Endothelial cell of umbilical vein (primary cell): ENCODE measurements around the gene NUP214. TPM values are rescaled to one million over a fixed set of nuclear protein-coding genes. Genes with fewer than 3 reads are reported as not detected.
A peak's percentile ranks its signal among the peaks of the same experiment; 100 is the strongest.

Experiments used
- BruUV-seq: library from RNA; stranded (reverse); fragments of 400-500 nt; replicated peaks from 2 replicates; lab custom pipeline; 2021; lab: Mats Ljungman, UMichigan
- CTCF ChIA-PET: fragments of 300-600, 350-600 bp; sonication (Branson Sonifier 250); formaldehyde crosslinking; loops from one replicate; lab custom pipeline; 2021; ENCODE audit warnings: antibody characterized with exemption, inconsistent platforms; lab: Charles Lee
- POLR2A ChIA-PET: fragments of 300-600, 350-600 bp; sonication (Branson Sonifier 250); formaldehyde crosslinking; loops from one replicate; lab custom pipeline; 2021; ENCODE audit warnings: antibody characterized with exemption, inconsistent platforms; lab: Charles Lee
- DNase-seq: peaks from one replicate; pipeline ENCODE4 v3.0.0-alpha.2; 2011; ENCODE audit warnings: low read depth, low spot score
- FAIRE-seq: peaks from 2 replicates; lab custom pipeline; 2011; peaks lifted over from hg19 to GRCh38; lab: Jason Lieb, UNC
- H2AFZ ChIP-seq: 2 replicates; pipeline ENCODE4 v1.6.0; 2012; ENCODE audit warnings: low read depth, low read length, control low read depth, inconsistent platforms
- H3K27ac ChIP-seq: 2 replicates; pipeline ENCODE4 v1.5.1; 2011; ENCODE audit warnings: low read depth, mild to moderate bottlenecking, control low read depth, low read length, moderate library complexity; ENCODE audit not compliant: insufficient read depth
- H3K27me3 ChIP-seq, 2 experiments: 2 replicates each; pipeline versions ENCODE4 v1.6.0 to v1.6.1; 2011; ENCODE audit warnings: low read length in 2 of 2, mixed read lengths in 1 of 2; ENCODE audit not compliant: control insufficient read depth in 2 of 2, insufficient read depth in 2 of 2
- H3K36me3 ChIP-seq, 2 experiments: 2 replicates in 1 of 2; 3 replicates in 1 of 2; pipeline ENCODE4 v1.5.1; 2011; ENCODE audit warnings: low read length in 2 of 2, mild to moderate bottlenecking in 1 of 2, moderate library complexity in 1 of 2; ENCODE audit not compliant: control insufficient read depth in 2 of 2, insufficient read depth in 2 of 2; ENCODE audit errors: extremely low read depth in 1 of 2
- H3K4me1 ChIP-seq: 3 replicates; pipeline ENCODE4 v1.5.1; 2011; ENCODE audit warnings: mild to moderate bottlenecking, low read length; ENCODE audit not compliant: control insufficient read depth, insufficient read depth; ENCODE audit errors: extremely low read depth
- H3K4me2 ChIP-seq: 2 replicates; pipeline ENCODE4 v1.6.1; 2011; ENCODE audit warnings: low read length, control low read depth, mixed read lengths; ENCODE audit not compliant: insufficient read depth
- H3K4me3 ChIP-seq, 3 experiments: fragments of 200-600 bp in 1 of 3; sonication (generic), shearing (Covaris generic) in 1 of 3; replicated peaks in 1 of 3; 2 replicates each; pipeline ENCODE4 v1.5.1; 2011 to 2016; ENCODE audit warnings: control low read depth in 3 of 3, low read length in 3 of 3, mild to moderate bottlenecking in 2 of 3, inconsistent platforms in 1 of 3, low read depth in 1 of 3, moderate library complexity in 1 of 3; ENCODE audit not compliant: insufficient read depth in 1 of 3
- H3K79me2 ChIP-seq: 2 replicates; pipeline ENCODE4 v1.6.0; 2012; ENCODE audit warnings: low read length, inconsistent platforms; ENCODE audit not compliant: control insufficient read depth, insufficient read depth
- H3K9ac ChIP-seq: replicated peaks from 2 replicates; pipeline ENCODE3; 2011; ENCODE audit warnings: low read length, control low read depth; ENCODE audit not compliant: insufficient read depth; ENCODE audit errors: extremely low read depth
- H3K9me1 ChIP-seq: replicated peaks from 3 replicates; pipeline ENCODE4 v1.6.0; 2011; ENCODE audit warnings: mild to moderate bottlenecking, low read length; ENCODE audit not compliant: control insufficient read depth, insufficient read depth; ENCODE audit errors: extremely low read depth
- H3K9me3 ChIP-seq: replicated peaks from 2 replicates; pipeline ENCODE4 v1.5.1; 2012; ENCODE audit warnings: low read length, inconsistent platforms; ENCODE audit not compliant: control insufficient read depth, insufficient read depth
- H4K20me1 ChIP-seq: replicated peaks from 2 replicates; pipeline ENCODE3; 2011; ENCODE audit warnings: mild to moderate bottlenecking, low read length; ENCODE audit not compliant: control insufficient read depth, insufficient read depth; ENCODE audit errors: extremely low read depth
- CTCF ChIP-seq, 2 donors: IDR thresholded peaks; 1 replicate in 1 of 2; 2 replicates in 1 of 2; pipeline ENCODE4 v1.5.1; 2011; ENCODE audit warnings: low read length in 2 of 2, mild to moderate bottlenecking in 2 of 2, moderate library complexity in 2 of 2, control low read depth in 1 of 2, inconsistent platforms in 1 of 2, low read depth in 1 of 2; ENCODE audit not compliant: insufficient read depth in 1 of 2; ENCODE audit errors: extremely low read depth in 1 of 2
- EZH2 ChIP-seq: IDR thresholded peaks from 2 replicates; pipeline ENCODE4 v1.6.1; 2012; ENCODE audit warnings: borderline replicate concordance, low read depth, mild to moderate bottlenecking, moderate library complexity, low read length, inconsistent platforms; ENCODE audit not compliant: severe bottlenecking
- FOS ChIP-seq: IDR thresholded peaks from 2 replicates; pipeline ENCODE4 v1.6.1; 2011; ENCODE audit warnings: mild to moderate bottlenecking, low read length, moderate library complexity, borderline replicate concordance; ENCODE audit not compliant: insufficient read depth
- GATA2 ChIP-seq: IDR thresholded peaks from 2 replicates; pipeline ENCODE4 v1.7.0; 2011; ENCODE audit warnings: low read depth, mild to moderate bottlenecking, moderate library complexity, mixed read lengths, low read length; ENCODE audit not compliant: insufficient read length, insufficient read depth
- JUN ChIP-seq: IDR thresholded peaks from 2 replicates; pipeline ENCODE4 v1.6.1; 2011; ENCODE audit warnings: borderline replicate concordance, low read depth; ENCODE audit not compliant: insufficient read length, insufficient read depth
- MAX ChIP-seq: IDR thresholded peaks from 2 replicates; pipeline ENCODE4 v1.6.1; 2011; ENCODE audit not compliant: insufficient read depth, insufficient read length
- MYC ChIP-seq: IDR thresholded peaks from one replicate; pipeline ENCODE4 v1.6.1; 2011; ENCODE audit warnings: mild to moderate bottlenecking, low read depth, low read length
- POLR2A ChIP-seq: IDR thresholded peaks from 2 replicates; pipeline ENCODE4 v1.6.1; 2012; ENCODE audit warnings: low read depth, mild to moderate bottlenecking, control low read depth, low read length
- POLR2AphosphoS5 ChIP-seq: IDR thresholded peaks from 2 replicates; pipeline ENCODE4 v1.6.1; 2012; ENCODE audit warnings: low read depth, mild to moderate bottlenecking, control low read depth, low read length, moderate library complexity; ENCODE audit not compliant: insufficient read depth
- dilution Hi-C: fragments of 300-500 bp; cut with MboI; formaldehyde crosslinking; loops from one replicate; pipeline ENCODE4 v1.15.0; 2019; ENCODE audit warnings: low sequenced_read_pairs; ENCODE audit not compliant: extremely low pct_ligation_motif_present
- intact Hi-C: fragments of 100-400 bp; cut with micrococcal nuclease; formaldehyde crosslinking; loops from one replicate; pipeline ENCODE4 v1.10.0; 2022
- polyA plus RNA-seq, 4 experiments: library from polyadenylated mRNA; depleted of rRNA in 3 of 4; stranded (reverse) in 3 of 4; unstranded in 1 of 4; fragments of >200 nt; gene quantifications; 2 replicates each; pipeline versions ENCODE4 v1.2.1 to v1.2.3, GENCODE V29; 2011 to 2012; ENCODE audit warnings: missing spikeins in 1 of 4
- total RNA-seq: library from RNA; stranded (reverse); gene quantifications from 2 replicates; pipeline ENCODE4 v1.2.3, GENCODE V29; 2021

NUP214 gene
- total and polyA plus RNA-seq, 2 donors (not counting 3 experiments of a cell fraction or from before 2014, with no cell fraction given), result 28.7 to 65.9 TPM

GRCh38 chr9:131239161-131239975 is 114.0 kb downstream of the NUP214 start:
- no TSS peak for BruUV-seq

GRCh38 chr9:131240047-131240921 is 114.9 kb downstream of the NUP214 start:
- H3K4me3 ChIP-seq, result no peak overlapping the region
- TF ChIP-seq EZH2, result no peak
- no peak for TF ChIP-seq POLR2AphosphoS5
- no peak for TF ChIP-seq JUN
- no peak for TF ChIP-seq MYC
- TF ChIP-seq CTCF (IDR thresholded peaks at IDR 0.05; ENCODE audit: extremely low read depth in 1 of 2, insufficient read depth in 1 of 2, low read depth in 1 of 2, low read length in 2 of 2), result no peak
- TF ChIP-seq MAX, result no peak
- TF ChIP-seq POLR2A, result no peak
- TF ChIP-seq GATA2, result no peak
- TF ChIP-seq FOS, result no peak
- ChIA-PET CTCF (interaction anchor here (2.3 kb wide), 1 partner anchor 96 kb away, joined by 8 read pairs; no protein-coding TSS in a partner anchor), POLR2A (no interaction called here)
- H3K9ac ChIP-seq, result no peak overlapping the region
- peak overlapping the region; percentile 6 for H2AFZ ChIP-seq
- no peaks in the 10 kb centered on the region for H3K27me3 ChIP-seq
- no peaks in the 10 kb centered on the region for H3K79me2 ChIP-seq
- dilution Hi-C loops, result no loop called here
- DNase-seq, result peak; percentile 70
- no peaks in the 10 kb centered on the region for H3K9me3 ChIP-seq
- intact Hi-C loops, result no loop called here
- H3K9me1 ChIP-seq, result no peaks in the 10 kb centered on the region
- H3K4me1 ChIP-seq, result peaks cover 32% of the 10 kb centered on the region
- H3K27ac ChIP-seq, result no peak overlapping the region
- no TSS peak for BruUV-seq
- H3K36me3 ChIP-seq, result no peaks in the 10 kb centered on the region
- peak; percentile 4 for FAIRE-seq
- H4K20me1 ChIP-seq, result no peaks in the 10 kb centered on the region
- no peak overlapping the region for H3K4me2 ChIP-seq

More at GRCh38 chr9:131239161-131239975, 114.0 kb downstream of the NUP214 start:
- ChIA-PET CTCF (interaction anchor here (1.3 to 2.3 kb wide), 4 partner anchors 10 to 97 kb away, joined by 3 to 13 read pairs (median 8); partner anchors contain the start of gene FAM78A), POLR2A (interaction anchor here (1.2 kb wide), 1 partner anchor 25 kb away, joined by 5 read pairs; no protein-coding TSS in a partner anchor)
- Histone ChIP-seq H3K36me3 (peaks cover 0 to 5% of the 10 kb centered on the region in 2 experiments), H3K4me1 (peaks cover 32% of the 10 kb centered on the region), H3K27ac (peak overlapping the region; percentile 97), H4K20me1 (no peaks in the 10 kb centered on the region), H2AFZ (peak overlapping the region; percentile 38), H3K4me3 (no peak overlapping the region), H3K4me2 (no peak overlapping the region), H3K27me3 (no peaks in the 10 kb centered on the region), H3K9me3 (no peaks in the 10 kb centered on the region), H3K9ac (no peak overlapping the region), H3K79me2 (no peaks in the 10 kb centered on the region), H3K9me1 (no peaks in the 10 kb centered on the region)
- intact Hi-C loops (no loop called here), dilution Hi-C loops (no loop called here)
- TF ChIP-seq JUN (no peak), EZH2 (no peak), MYC (no peak), GATA2 (no peak), POLR2A (no peak)
- no peak for FAIRE-seq
- DNase-seq, result no peak
